HL-60 (cell line): ENCODE results near the gene COPE.

Source experiments
- GABPA ChIP-seq: IDR thresholded peaks from 2 replicates; pipeline ENCODE4 v1.6.1; 2012; ENCODE audit warnings: low read depth
- TF ChIP-seq, protein P1 (sequence below): IDR thresholded peaks from one replicate; pipeline ENCODE4 v1.5.1; 2011; ENCODE audit warnings: low read length, control low read depth, inconsistent platforms; ENCODE audit not compliant: insufficient read depth

DNA sequence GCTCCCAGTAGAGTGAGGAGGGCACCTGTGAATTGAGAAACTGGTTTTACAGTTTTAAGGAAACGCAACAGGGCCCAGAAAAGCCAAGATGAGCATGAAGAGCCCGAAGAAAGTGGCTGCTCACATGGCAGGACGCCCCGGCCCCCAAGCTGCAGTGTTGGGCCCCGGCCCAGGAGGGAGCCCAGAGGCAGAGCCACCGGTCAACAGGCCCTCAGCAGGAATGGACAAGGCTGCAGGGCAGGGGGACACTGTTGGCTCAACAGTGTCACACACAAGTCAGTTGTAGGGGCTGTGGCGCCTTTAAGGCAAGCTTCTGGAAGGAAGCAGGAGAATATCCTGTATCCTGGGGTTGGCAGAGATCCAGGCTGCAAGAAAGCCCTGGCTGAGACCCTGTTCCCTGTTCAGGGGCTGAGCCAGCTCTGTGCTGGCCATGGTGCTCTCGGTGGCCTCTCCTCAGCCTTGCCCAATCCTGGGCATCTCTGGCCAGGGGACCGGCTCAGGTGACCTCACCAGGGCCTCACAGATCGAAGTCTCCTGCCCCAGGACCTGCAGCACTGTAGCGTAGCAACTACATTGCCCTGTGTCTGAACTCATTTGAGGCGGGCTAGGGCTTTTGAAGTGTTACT lies 59.4 kb downstream of the COPE start:
- no peak for TF ChIP-seq GABPA
- TF ChIP-seq, protein P1, sequence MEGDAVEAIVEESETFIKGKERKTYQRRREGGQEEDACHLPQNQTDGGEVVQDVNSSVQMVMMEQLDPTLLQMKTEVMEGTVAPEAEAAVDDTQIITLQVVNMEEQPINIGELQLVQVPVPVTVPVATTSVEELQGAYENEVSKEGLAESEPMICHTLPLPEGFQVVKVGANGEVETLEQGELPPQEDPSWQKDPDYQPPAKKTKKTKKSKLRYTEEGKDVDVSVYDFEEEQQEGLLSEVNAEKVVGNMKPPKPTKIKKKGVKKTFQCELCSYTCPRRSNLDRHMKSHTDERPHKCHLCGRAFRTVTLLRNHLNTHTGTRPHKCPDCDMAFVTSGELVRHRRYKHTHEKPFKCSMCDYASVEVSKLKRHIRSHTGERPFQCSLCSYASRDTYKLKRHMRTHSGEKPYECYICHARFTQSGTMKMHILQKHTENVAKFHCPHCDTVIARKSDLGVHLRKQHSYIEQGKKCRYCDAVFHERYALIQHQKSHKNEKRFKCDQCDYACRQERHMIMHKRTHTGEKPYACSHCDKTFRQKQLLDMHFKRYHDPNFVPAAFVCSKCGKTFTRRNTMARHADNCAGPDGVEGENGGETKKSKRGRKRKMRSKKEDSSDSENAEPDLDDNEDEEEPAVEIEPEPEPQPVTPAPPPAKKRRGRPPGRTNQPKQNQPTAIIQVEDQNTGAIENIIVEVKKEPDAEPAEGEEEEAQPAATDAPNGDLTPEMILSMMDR, result no peak
